Parathyroid adenoma (tissue), 2 donors: Measurements from ENCODE around the gene SPOCK2.

Experiments used
- H2AFZ ChIP-seq: fragments of 300-600 bp; sonication (generic); one replicate; pipeline ENCODE4 v1.7.0; 2017; ENCODE audit warnings: antibody characterized with exemption, mild to moderate bottlenecking
- H3K27ac ChIP-seq: fragments of 300-600 bp; sonication (generic); one replicate; pipeline ENCODE4 v1.7.0; 2017
- H3K27me3 ChIP-seq: fragments of 300-600 bp; sonication (generic); one replicate; pipeline ENCODE4 v1.7.0; 2017; ENCODE audit warnings: low read length; ENCODE audit not compliant: control insufficient read depth, insufficient read depth
- H3K36me3 ChIP-seq: fragments of 300-600 bp; sonication (generic); one replicate; pipeline ENCODE4 v1.7.0; 2017; ENCODE audit warnings: low read length; ENCODE audit not compliant: control insufficient read depth, insufficient read depth
- H3K4me1 ChIP-seq: fragments of 300-600 bp; sonication (generic); one replicate; pipeline ENCODE4 v1.7.0; 2017; ENCODE audit warnings: control low read depth
- H3K4me2 ChIP-seq: fragments of 300-600 bp; sonication (generic); one replicate; pipeline ENCODE4 v1.7.0; 2017; ENCODE audit warnings: low read length
- H3K4me3 ChIP-seq: fragments of 300-600 bp; sonication (generic); one replicate; pipeline ENCODE4 v1.7.0; 2017; ENCODE audit warnings: low read depth, low read length
- H3K79me2 ChIP-seq: fragments of 300-600 bp; sonication (generic); one replicate; pipeline ENCODE4 v1.7.0; 2017; ENCODE audit warnings: control low read depth
- H3K9ac ChIP-seq: fragments of 300-600 bp; sonication (generic); one replicate; pipeline ENCODE4 v1.7.0; 2017; ENCODE audit warnings: mild to moderate bottlenecking
- H3K9me3 ChIP-seq: fragments of 300-600 bp; sonication (generic); one replicate; pipeline ENCODE4 v1.7.0; 2017; ENCODE audit warnings: low read length; ENCODE audit not compliant: control insufficient read depth
- CTCF ChIP-seq: fragments of 300-600 bp; sonication (generic); IDR thresholded peaks from one replicate; pipeline ENCODE4 v1.7.0; 2017; ENCODE audit warnings: antibody characterized with exemption, mild to moderate bottlenecking
- donor health status: primary hyperparathyroidism.

The SPOCK2 gene

DNA sequence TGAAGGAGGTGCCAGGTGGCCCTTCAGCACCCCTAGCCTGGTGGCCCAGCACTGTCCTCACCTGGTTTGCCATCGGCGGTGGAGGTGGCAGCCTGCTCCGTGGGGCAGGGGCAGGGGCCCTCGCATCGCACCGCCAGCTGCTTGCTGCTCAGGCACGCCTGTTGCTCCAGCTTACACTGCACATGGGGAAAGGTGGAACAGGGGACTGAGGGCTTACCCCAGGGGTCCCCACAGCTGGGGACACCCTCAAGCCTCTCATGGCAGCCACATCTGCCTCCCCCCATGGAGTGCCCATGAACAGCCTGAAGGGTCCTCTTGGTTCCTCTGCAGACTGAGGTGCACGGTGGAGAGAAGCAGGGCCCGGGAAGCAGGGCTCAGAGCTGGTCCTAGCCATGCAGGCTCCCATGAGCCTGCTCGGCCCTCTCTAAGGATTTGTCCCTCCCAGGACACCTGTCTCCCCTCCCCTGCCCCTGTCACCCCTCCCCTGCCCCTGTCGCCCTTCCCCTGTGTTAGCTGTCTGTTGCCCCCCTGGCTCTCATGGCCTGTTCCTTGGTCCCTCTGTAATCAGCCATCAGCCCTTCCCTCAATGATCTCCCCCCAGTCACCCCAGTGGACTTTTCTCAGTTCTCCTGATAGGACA lies 20.1 kb downstream of the SPOCK2 start:
- H3K36me3 ChIP-seq = no peaks in the 10 kb centered on the region
- no peaks in the 10 kb centered on the region for H3K9me3 ChIP-seq

DNA sequence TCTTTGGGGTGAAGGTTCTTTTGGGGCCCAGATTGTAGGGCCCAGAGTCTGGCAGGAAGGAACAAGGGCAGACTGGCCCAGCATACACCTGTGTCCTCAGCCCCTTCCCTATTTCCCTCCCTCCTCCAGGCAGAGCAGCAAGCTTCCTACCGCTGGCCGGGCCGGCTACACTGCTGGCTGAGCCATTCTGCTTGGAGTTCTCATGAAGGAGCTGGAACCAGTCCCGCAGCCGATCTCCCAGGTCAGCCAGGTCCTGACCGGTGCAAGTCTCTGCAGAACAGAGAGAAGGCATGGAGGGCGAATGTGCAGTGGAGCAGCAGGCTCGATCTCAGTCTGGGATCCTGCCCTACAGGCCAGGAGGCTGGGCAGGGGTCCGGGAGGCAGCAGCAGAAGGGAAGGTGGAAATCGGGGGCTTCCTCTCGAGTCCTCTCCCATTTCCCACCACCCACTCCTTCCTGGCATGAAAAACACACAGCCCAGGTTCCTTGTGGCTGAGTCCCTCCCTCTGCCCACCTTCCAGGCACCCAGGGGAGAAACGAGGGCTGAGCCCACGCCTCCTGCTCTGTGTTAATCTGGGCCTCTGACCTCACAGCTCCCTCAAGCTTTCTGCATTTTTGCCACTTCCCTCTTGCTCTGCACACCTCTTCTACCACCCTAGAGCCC lies 20.8 kb downstream of the SPOCK2 start:
- Histone ChIP-seq H3K4me3 (no peak overlapping the region), H2AFZ (no peak overlapping the region), H3K4me1 (no peaks in the 10 kb centered on the region), H3K4me2 (no peak overlapping the region), H3K79me2 (no peaks in the 10 kb centered on the region), H3K27me3 (no peaks in the 10 kb centered on the region), H3K27ac (no peak overlapping the region), H3K9ac (no peak overlapping the region), H3K36me3 (no peaks in the 10 kb centered on the region), H3K9me3 (no peaks in the 10 kb centered on the region)
- no peak for TF ChIP-seq CTCF

More for the DNA sequence above, 20.1 kb downstream of the SPOCK2 start:
- Histone ChIP-seq H3K4me3 (no peak overlapping the region), H3K79me2 (no peaks in the 10 kb centered on the region), H3K9ac (no peak overlapping the region), H3K4me2 (no peak overlapping the region), H3K27ac (no peak overlapping the region), H2AFZ (no peak overlapping the region), H3K4me1 (no peaks in the 10 kb centered on the region), H3K27me3 (no peaks in the 10 kb centered on the region)
- TF ChIP-seq CTCF = no peak

DNA sequence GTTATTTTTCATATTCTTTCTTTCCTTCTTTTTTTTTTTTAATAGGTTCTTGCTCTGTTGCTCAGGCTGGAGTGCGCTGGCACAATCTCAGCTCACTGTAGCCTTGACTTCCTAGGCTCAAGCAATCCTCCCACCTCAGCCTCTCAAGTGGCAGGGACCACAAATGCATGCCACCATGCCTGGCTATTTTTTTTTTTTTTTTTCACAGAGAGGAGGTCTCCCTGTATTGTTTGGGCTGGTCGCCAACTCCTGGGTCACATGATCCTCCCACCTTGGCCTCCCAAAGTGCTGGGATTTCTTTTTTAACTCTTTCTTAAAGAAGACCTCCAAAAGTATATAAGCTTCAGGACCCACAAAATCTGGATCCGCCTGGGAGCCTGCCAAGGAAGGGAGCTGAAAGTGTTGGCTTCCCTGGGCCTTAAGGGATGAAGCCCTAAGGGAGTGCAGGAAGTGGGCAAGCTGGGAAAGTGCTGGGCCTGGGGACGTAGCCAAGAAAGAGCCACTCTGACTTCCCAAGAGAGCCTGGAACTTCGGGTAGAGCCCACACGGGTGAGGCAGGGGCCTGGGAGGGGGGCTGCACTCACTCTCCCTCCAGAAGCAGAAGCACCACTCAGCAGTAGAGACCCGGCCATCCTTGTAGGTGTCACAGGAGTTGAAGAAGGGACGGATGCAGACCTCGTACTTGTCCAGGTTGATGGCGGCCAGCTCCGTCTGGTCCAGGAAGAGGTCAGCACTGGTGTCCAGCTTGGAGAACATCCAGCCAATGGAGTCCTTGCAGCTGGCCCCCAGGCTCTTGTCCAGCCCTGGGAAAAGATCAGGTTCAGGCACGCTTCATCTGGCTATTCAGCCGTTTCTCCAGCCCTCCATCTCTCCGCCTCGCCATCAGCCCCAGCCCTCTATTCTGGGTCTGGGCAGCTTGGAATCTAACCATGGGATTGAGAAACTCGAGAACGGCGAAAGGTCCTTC lies 21.8 kb downstream of the SPOCK2 start:
- Histone ChIP-seq H3K9ac (no peak overlapping the region), H3K36me3 (no peaks in the 10 kb centered on the region)
- no peak for TF ChIP-seq CTCF

GRCh38 chr10:72065439-72066025 lies 22.8 kb downstream of the SPOCK2 start:
- H3K79me2 ChIP-seq = no peaks in the 10 kb centered on the region
- no peak overlapping the region for H3K4me3 ChIP-seq
- H3K36me3 ChIP-seq = no peaks in the 10 kb centered on the region
- H3K4me1 ChIP-seq = no peaks in the 10 kb centered on the region
- no peak overlapping the region for H3K4me2 ChIP-seq
- no peaks in the 10 kb centered on the region for H3K9me3 ChIP-seq
- no peaks in the 10 kb centered on the region for H3K27me3 ChIP-seq
- no peak overlapping the region for H2AFZ ChIP-seq
- no peak for TF ChIP-seq CTCF
- H3K27ac ChIP-seq = no peak overlapping the region
- no peak overlapping the region for H3K9ac ChIP-seq

More for the DNA sequence above, 21.8 kb downstream of the SPOCK2 start:
- Histone ChIP-seq H3K79me2 (no peaks in the 10 kb centered on the region), H3K4me3 (no peak overlapping the region), H3K9me3 (no peaks in the 10 kb centered on the region), H2AFZ (no peak overlapping the region), H3K27ac (no peak overlapping the region), H3K27me3 (no peaks in the 10 kb centered on the region), H3K4me2 (no peak overlapping the region), H3K4me1 (no peaks in the 10 kb centered on the region)
